Measurements from ENCODE around the gene TUBB2A.
A peak's percentile ranks its signal among the peaks of the same experiment; 100 is the strongest.
"Not testable (repeated sequence)": the region's sequence is repeated elsewhere in the genome, so short reads cannot be mapped to it uniquely, and the experiment has no call there.

TUBB2A gene

DNA sequence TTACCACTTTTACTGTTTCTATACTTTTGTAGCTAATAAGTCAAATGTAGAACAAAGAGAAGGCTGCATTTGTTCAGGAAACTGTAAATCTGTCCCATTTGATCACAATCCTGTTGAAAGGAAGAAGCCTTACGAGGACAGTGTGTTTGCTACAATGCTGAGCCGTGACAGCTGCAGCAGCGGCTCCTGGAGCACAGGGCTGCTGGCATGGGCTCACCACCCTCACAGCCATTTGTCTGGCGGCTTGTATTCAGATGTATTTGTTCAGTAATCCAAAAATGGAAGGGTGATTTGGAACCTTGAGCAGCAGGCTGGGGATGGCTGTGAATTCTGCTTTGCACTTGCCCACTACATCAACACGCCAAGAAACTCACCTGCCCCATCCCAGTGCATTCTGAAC lies 5.7 kb downstream of the TUBB2A start:
- DNase-seq: no peak

- DNase-seq: no peak
These were observed 9.2 kb downstream of the TUBB2A start for GRCh38 chr6:3147914-3148757.

GRCh38 chr6:3144571-3144970 lies 12.8 kb downstream of the TUBB2A start:
- DNase-seq: no peak

- no peak for DNase-seq
These were observed 14.2 kb downstream of the TUBB2A start for GRCh38 chr6:3143158-3143557.

DNA sequence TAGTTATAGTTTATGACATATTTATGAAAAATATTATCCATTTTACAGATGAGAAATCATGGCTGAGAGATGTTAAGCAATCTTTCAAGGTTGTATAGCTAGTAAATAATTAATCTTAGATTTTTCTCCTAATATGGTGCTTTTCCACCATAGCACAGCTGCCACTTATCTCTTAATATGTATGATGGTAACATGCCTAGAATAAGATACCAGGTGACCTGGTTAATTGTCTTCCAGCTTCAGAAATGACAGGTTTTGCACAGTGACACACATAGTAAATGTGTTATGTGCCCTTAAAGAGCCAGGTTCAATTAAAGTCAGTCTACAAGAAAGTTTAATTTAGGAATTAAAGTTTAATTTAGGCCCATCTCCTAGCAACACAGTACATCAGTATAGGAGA lies 14.8 kb downstream of the TUBB2A start:
- DNase-seq: no peak

DNA sequence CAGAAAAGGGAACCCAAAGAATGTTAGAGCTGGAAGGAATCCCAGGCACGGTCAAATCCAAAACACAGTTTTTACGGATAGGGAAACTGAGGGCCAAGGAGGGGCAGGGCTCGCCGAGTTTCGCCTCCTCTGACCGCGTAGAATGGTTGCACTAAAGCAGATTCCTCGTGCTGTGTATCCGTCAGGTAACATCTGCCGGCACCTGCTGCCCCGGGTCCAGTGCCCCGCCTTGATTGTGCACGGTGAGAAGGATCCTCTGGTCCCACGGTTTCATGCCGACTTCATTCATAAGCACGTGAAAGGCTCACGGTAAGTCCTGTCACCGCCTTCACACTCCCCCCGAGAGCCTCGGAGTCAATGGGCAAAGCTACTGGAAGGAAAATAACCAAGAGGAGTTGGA lies 17.1 kb downstream of the TUBB2A start:
- DNase-seq: no peak

GRCh38 chr6:3139090-3139903 lies 18.0 kb downstream of the TUBB2A start:
- DNase-seq: no peak

- DNase-seq: no peak
These were observed 19.0 kb downstream of the TUBB2A start for GRCh38 chr6:3138341-3138740.

DNA sequence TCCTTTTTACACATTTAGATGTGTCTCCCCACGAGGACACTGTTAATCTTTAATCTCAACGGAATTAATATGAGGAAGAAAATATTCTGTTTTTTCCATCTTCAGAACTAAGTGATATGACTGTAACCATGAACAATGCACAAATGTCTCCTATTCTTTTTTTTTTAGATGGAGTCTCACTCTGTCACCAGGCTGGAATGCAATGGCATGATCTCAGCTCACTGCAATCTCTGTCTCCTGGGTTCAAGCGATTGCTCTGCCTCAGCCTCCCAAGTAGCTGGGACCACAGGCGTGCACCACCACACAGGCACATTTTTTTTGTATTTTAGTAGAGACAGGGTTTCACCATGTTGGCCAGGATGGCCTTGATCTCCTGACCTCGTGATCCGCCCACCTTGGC lies 19.5 kb downstream of the TUBB2A start:
- DNase-seq: not testable (repeated sequence)

DNA sequence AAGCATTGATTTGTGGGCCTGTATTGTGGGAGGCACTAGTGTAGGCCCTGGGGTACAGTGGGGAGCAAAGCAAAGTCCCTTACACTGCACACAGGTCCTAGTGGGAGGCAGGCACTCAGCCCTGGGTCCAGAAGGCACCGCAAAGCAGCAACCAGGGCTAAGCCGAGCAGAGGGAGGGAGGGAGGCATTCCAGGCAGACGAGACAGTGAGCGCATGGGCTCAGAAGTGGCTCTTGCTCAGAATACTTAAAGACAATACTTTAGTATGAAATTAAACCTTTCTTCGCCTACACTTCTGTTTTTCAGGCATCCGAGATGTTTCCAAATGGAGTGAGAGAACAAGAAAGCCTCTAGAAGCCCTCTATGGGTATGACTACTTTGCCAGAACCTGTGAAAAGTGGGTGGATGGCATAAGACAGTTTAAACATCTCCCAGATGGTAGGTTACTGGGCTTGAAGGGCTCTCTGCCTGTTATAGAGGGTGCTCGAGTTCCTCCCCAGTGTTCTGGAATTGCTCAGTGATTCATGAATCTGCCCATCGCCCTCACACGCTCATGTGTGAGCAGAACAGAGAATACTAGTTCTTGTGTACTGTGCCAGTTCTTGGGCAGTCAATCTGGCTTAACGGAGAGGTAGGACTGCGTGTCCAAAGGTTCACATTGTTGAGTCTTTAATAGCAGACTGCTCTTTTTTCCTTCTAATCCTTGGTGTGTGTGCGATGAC lies 20.1 kb downstream of the TUBB2A start:
- no peak for DNase-seq

GRCh38 chr6:3136292-3137011 lies 20.9 kb downstream of the TUBB2A start:
- no peak for DNase-seq

- DNase-seq: no peak
These were observed 21.6 kb downstream of the TUBB2A start for GRCh38 chr6:3135668-3136291.

GRCh38 chr6:3133515-3133914 lies 23.8 kb downstream of the TUBB2A start:
- DNase-seq: no peak

DNA sequence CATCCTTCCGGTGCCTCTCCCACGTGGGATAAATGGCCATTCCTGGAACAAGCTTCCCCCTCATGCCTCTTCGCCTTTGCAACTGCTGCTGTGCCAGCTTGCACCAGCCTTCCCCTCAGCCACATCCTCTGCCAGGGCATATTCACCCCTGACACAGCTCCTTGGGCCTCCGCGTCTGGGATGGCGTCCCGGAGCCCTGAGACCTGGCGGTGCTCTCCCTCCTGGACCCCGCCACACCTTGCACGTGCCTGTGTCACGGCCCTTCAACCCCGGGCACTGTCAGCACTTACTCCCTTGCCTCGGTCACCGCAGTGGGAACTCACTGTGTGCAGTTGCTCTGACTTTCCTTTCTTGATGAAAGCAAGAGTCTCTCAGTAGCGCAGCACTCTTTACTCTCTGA lies 25.6 kb downstream of the TUBB2A start:
- DNase-seq: no peak

DNA sequence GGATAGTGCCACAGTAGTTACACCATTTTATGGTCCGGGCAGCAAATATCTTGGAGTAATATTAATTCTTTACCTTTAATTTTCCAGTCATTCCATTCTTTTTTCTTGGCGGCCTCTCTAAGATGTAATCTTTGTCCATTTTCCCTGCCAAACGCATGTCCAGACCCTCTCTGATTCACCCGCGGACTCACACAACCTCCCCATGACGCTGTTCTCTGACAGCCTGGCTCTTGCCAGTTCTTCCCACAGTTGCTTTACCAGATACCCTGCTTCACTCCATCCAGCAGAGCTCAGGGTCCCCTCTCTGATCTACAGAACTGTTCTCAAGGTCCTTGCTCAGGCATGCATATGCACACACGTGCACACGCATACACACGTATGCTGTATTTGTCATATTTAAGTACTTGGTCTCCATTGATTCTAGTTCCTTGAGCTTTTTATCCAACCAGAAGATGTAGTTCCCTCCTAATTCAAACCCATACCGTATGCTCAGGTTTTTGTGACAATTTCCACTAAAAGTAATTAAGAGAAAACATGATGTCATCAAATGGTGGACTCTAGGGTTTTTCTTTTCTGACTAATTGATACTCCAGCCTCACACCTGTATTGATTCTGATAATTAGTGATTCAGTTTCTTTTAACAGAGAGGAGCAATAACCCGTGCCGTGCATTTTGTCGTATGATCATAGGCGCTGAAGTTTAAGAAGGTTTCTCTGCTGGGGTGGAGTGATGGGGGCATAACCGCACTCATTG lies 28.8 kb downstream of the TUBB2A start:
- DNase-seq: no peak

DNA sequence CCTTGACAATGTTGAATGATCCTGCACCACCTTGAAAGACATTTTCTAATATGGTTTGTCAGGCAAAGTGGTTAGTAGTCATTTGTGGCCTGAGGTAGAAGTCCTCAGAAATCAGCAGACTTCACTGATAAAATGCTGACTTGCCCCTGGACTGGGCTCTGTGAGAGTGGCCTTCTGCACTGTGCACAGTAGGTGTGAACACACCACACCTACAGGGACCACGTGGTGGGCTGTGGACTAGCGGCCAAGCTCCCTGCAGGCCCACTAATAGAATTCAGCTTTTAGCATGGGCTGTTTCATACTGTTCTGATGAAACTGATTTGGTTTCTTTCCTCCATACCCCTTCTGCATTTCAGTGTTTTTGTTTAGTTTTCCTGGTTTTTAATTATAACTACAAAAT lies 31.5 kb downstream of the TUBB2A start:
- no peak for DNase-seq

- no peak for DNase-seq
These were observed 32.7 kb downstream of the TUBB2A start for GRCh38 chr6:3124667-3125066.

GRCh38 chr6:3122823-3123182 lies 34.5 kb downstream of the TUBB2A start:
- no peak for DNase-seq

GRCh38 chr6:3120765-3121089 lies 36.6 kb downstream of the TUBB2A start:
- no peak for DNase-seq

DNA sequence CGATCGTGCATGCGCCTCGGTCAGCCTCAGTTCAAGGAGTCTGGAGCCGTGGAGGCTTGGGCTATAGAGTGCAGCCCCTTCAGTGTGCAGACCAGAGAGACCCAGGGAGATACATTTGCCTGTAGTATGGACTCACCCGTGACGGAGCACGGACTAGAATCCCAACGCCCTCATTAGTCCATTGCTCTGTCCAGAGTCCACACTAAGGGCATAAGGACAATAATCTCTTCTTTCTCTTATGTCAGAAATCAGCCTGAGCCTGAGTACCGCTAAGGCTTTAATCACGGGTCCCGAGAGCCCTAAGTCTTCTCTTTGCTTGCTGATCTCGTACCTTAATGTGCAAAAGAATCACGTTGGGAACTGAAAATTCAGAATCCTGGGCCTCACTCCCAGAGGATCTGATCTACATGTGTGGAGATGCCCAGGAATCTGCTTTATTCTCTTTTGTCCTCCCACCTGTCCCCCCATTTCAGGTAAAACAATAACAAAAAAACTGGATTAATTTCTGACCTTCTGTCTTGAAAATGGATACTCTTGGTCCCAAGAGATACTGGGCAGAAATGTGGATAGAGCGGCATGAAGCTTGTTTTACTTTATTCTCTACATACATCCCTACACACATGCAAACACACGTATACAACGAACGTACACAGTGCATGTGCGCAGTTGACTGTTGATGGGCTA lies 38.2 kb downstream of the TUBB2A start:
- DNase-seq: no peak

- peak; percentile 99 for DNase-seq
These were observed 38.8 kb downstream of the TUBB2A start, which contains the start of gene BPHL for GRCh38 chr6:3118353-3119039. BPHL (plus strand) TSS chr6:3118711; CDS start chr6:3118741, 30 bp downstream.

All from retina (tissue), 1 donor.